ENCODE data around the gene EDN2.

Gene EDN2

DNA sequence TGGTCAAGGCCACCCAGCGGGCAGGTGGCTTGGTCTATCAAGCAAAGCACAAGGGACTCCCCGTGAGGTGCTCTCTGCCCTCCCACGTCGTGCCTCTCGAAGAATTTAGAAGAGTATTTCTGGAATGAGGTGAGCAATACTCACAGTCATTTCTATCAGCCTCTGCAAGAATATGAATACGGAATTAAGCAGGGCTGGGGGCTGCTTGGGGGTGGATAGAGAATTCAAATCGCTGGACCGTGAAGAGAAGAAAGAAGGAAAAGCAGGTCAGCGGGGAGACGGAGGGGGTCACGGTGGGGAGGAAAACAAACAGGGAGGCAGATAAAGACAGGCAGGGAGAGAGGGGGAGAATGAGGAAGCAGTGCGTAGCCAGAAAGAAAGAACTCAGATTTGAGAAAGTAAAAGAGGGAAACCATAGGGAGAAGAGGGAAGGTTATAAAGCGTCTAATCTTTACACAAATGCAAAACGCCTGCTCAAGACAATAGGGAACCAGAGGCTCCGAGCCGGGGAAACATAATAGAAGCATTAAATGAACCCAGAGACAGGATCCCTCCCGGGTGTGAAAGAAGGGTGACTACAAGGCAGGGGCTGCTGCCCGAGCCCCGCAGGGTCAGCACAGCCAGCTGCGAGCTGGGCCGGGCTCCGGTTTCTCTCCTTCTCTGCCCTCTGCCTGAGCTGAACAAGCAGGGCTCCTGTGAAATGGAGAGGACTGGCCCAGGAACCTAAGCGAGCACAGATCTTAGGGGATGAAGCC is 2.1 kb upstream of the EDN2 start:
- H3K27ac Mint-ChIP-seq = peak overlapping the region; percentile 46
- H3K4me1 Mint-ChIP-seq (ENCODE audit: low read depth) = peaks cover 8% of the 10 kb centered on the region
- no peaks in the 10 kb centered on the region for H3K36me3 Mint-ChIP-seq (ENCODE audit: low read depth)
- H3K4me3 Mint-ChIP-seq = no peak overlapping the region
- H3K9me3 Mint-ChIP-seq = no peaks in the 10 kb centered on the region
- H3K27me3 Mint-ChIP-seq = peaks cover 20% of the 10 kb centered on the region

DNA sequence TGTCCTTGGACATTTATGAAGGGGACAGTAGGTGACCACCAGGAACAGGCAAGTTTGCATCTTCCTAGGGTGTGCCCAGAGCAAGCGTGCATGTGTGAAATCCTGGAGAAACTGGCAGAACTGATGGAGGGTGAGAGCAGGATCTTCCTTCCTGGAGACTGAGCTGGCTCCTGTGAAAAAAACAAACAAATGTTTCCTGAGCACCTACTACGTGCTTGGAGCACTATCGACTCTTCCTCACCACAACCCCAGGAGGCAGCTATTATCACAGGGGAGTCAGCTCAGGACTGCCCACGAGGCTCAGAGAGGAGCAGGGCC is 1.5 kb upstream of the EDN2 start:
- H3K4me1 Mint-ChIP-seq (ENCODE audit: low read depth) = peaks cover 8% of the 10 kb centered on the region
- H3K4me3 Mint-ChIP-seq = no peak overlapping the region
- H3K9me3 Mint-ChIP-seq = no peaks in the 10 kb centered on the region
- peak overlapping the region; percentile 46 for H3K27ac Mint-ChIP-seq
- no peaks in the 10 kb centered on the region for H3K36me3 Mint-ChIP-seq (ENCODE audit: low read depth)
- H3K27me3 Mint-ChIP-seq = peaks cover 20% of the 10 kb centered on the region

DNA sequence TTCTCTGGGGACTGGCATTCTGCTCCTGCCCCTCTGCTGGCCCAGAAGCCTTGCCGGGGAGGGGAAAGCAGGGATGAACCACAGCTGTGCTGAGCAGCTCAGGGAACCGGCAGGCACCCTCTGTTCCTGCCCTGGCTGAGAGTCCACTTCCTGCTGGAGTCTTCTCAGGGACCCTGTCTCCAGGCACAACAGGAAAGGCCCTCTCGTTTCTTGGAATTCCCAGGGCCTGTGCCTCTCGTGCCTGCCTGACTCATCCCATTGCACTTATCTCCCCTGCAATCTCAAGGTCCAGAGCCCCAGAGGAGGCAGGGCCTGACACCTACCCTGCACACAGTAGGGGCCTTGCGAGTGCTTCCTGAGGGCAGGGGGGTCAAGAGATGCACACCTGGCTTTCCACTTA is 1.1 kb upstream of the EDN2 start:
- Mint-ChIP-seq H3K27me3 (peaks cover 20% of the 10 kb centered on the region), H3K4me1 (ENCODE audit: low read depth) (peaks cover 8% of the 10 kb centered on the region), H3K9me3 (no peaks in the 10 kb centered on the region), H3K36me3 (ENCODE audit: low read depth) (no peaks in the 10 kb centered on the region), H3K27ac (no peak overlapping the region), H3K4me3 (no peak overlapping the region)

DNA sequence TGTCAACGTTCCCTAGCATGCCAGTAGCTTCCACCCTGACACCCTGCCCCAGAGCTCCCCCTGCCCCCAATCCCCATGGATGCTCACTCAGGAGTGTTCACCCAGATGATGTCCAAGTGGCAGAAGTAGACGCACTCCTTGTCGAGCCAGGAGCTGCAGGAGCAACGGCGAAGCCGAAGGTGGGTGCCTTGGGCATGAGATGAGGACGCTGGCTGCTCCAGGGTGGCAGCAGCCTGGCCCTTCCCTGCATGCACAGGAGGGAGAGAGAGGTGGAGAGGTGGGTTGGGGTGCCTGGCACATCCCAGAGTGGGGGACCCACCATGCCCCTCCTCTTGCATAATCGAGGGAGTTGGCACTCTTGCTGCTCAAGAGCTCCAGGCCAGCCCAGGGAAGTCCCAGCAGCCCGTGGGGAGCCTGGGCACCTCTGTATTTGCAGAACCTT is 502 bp downstream of the EDN2 start:
- H3K4me3 Mint-ChIP-seq = no peak overlapping the region
- H3K27me3 Mint-ChIP-seq = peaks cover 10% of the 10 kb centered on the region
- H3K36me3 Mint-ChIP-seq (ENCODE audit: low read depth) = no peaks in the 10 kb centered on the region
- no peak overlapping the region for H3K27ac Mint-ChIP-seq
- peaks cover 8% of the 10 kb centered on the region for H3K4me1 Mint-ChIP-seq (ENCODE audit: low read depth)
- H3K9me3 Mint-ChIP-seq = no peaks in the 10 kb centered on the region

DNA sequence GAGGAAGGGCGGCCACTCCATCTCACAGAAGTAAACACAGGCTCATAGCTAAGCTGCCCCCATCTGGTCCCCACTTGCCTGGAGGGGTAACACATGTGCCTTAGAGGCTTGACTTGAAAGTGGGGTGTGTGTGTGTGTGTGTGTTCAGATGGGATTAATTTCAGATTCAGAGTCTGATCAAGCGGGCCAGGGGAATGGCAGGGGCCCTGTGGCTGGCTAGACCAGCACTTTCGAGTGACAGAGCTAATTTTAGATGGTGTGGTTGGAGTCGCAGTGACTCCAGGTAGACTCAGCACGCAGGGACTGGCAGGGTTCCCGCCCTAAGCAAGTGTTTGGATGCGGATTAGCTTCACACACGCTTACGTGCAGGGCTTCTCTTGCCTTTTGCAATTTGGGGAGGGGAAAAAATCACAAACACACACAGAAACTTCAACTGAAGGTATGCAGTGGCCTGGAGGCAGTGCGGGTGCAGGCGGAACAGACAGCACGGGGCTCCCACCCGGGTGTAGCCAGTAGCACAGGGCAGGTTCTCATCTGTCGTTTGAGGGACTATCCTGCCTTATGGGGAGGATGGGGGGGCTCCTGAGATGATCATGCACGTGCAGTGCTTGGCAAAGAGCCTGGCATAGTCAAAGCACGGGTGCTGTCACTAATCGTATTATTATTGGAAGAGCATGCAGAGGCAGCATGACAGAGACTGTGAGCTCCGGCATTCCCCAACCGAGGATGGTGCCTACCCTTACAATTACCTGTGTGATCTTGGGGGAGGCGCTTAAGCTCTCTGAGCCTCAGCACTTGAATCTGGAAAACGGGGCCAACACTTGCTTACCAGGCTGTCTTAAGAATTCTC is 1.3 kb downstream of the EDN2 start:
- H3K36me3 Mint-ChIP-seq (ENCODE audit: low read depth) = no peaks in the 10 kb centered on the region
- no peak overlapping the region for H3K4me3 Mint-ChIP-seq
- H3K4me1 Mint-ChIP-seq (ENCODE audit: low read depth) = peaks cover 8% of the 10 kb centered on the region
- H3K27ac Mint-ChIP-seq = no peak overlapping the region
- no peaks in the 10 kb centered on the region for H3K9me3 Mint-ChIP-seq
- peaks cover 10% of the 10 kb centered on the region for H3K27me3 Mint-ChIP-seq

DNA sequence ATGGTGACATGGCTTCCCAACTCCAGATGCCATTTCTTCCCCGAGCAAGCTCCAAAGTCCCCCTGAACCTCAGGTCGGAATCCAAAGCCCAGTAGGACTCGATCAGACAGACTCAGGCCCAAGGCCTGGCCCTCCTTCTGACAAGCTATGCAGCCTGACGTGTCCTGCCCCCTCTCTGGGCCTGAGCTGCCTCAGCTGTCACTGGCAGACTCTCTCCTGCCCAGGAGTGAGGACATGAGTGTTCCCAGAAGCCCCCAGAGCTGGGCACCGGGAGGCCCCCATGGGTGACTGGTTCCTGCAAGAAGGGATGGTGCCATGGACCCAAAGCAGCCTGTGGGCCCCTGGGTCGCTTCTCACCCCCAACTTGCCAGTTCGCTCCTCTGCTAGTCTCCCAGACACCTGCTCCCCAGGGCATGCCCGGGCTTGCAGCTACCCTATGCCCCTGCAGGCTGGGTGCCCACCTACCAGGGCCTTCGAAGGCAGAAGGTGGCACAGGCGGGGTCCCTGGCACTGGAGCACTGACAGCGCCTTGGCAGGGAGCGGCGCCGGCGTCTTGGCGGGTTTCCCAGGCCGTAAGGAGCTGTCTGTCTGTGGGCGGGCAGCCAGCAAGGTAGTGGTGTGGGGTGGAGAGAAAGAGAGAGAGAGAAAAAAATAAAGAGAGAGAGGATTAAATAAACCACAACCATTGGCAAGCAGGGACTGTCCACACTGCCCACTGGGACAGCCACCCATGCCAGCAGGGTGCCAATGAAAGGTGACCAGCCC is 2.3 kb downstream of the EDN2 start:
- no peaks in the 10 kb centered on the region for H3K36me3 Mint-ChIP-seq (ENCODE audit: low read depth)
- peaks cover 8% of the 10 kb centered on the region for H3K4me1 Mint-ChIP-seq (ENCODE audit: low read depth)
- no peak overlapping the region for H3K27ac Mint-ChIP-seq
- H3K27me3 Mint-ChIP-seq = peaks cover 10% of the 10 kb centered on the region
- H3K9me3 Mint-ChIP-seq = no peaks in the 10 kb centered on the region
- no peak overlapping the region for H3K4me3 Mint-ChIP-seq

DNA sequence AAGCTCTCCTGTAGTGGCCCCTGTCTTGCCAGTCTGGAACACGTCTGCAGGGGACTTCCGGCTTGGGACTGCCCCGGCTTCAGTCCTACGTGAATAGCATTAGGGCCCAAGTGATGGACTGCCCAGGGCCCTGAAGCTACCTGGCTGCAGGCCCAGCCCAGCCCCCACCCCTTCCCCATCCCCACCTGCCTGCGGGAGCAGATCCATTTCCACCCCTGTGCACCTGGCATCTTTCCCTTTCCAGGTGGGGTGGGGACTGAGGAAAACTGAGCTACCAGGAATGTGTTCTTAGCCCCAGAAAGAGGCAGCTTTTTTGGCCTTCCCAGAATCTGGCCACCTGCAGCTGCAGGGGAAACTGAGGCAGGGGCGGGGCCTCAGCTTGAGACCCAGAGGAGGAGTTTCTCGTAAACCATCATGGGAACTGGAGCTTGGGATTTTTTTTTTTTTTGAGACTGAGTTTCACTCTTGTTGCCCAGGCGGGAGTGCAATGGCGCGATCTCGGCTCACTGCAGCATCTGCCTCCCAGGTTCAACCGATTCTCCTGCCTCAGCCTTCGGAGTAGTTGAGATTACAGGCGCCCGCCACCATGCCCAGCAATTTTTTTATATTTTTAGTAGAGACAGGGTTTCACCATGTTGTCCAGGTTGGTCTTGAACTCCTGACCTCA is 3.2 kb downstream of the EDN2 start:
- Mint-ChIP-seq H3K27ac (no peak overlapping the region), H3K9me3 (no peaks in the 10 kb centered on the region), H3K4me1 (ENCODE audit: low read depth) (peaks cover 2% of the 10 kb centered on the region), H3K4me3 (no peak overlapping the region), H3K27me3 (peaks cover 5% of the 10 kb centered on the region), H3K36me3 (ENCODE audit: low read depth) (no peaks in the 10 kb centered on the region)

DNA sequence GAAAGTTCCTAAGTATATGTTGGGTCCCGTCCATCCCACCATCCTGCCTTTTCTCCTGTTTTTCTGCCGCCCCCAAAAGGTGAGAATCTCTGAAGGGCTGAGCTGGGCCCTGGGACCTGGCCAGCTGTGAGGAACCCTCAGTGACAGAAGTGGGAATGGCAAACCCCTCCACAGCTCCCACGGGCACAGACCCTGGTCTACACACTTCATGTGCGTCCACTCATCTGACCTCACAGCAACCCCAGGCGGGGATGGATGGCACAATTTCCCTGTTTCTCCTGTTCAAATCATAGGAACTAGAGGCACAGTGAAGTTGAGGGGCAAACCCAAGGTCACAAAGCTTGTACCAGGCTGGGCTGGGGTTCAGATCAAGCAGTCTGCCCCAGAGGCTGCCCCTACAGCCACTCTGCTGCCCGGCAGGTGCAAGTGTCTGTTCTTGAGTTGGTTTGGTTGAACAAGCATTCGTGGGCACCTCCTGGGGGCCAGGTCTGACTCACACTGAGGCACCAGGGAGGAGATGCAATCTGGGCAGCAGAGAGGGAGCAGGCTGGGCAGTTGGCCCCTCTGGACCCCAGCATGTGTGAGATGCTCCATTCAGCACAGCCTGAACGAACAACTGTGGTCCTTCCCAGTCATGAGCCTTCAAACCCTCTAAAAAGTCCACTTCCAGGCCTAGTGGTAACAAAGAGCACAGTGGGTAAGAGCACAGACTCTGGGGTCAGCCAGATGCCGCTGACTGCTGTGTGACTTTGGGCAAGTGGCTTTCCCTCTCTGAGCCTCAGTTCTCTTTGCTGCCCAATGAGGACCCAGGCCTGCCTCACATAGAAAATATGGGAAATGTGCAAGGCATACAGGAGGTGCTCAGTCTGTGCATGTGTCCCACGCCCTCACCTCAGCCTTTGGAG is 4.0 kb downstream of the EDN2 start:
- Mint-ChIP-seq H3K27me3 (no peaks in the 10 kb centered on the region), H3K4me1 (ENCODE audit: low read depth) (no peaks in the 10 kb centered on the region), H3K36me3 (ENCODE audit: low read depth) (no peaks in the 10 kb centered on the region), H3K9me3 (no peaks in the 10 kb centered on the region), H3K4me3 (no peak overlapping the region), H3K27ac (no peak overlapping the region)

DNA sequence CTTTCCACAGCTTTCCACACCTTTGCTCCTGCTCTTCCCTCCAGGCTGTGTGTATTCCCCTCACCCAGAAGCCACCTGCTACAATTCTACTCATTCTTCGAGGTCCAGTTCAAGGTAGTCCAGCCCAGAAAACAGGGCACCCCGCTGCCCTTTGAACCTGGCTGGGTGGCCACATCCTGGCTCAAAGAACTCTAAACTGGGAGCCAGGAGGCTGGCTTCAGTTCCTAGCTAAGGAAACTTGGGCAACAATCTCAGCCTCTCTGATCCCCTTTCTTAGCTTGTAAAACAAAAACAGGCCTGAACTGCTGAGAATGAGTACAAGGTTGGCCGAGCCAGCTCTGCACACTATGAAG is 4.7 kb downstream of the EDN2 start:
- no peaks in the 10 kb centered on the region for H3K36me3 Mint-ChIP-seq (ENCODE audit: low read depth)
- H3K9me3 Mint-ChIP-seq = no peaks in the 10 kb centered on the region
- H3K27ac Mint-ChIP-seq = no peak overlapping the region
- no peaks in the 10 kb centered on the region for H3K4me1 Mint-ChIP-seq (ENCODE audit: low read depth)
- H3K27me3 Mint-ChIP-seq = no peaks in the 10 kb centered on the region
- H3K4me3 Mint-ChIP-seq = no peak overlapping the region

DNA sequence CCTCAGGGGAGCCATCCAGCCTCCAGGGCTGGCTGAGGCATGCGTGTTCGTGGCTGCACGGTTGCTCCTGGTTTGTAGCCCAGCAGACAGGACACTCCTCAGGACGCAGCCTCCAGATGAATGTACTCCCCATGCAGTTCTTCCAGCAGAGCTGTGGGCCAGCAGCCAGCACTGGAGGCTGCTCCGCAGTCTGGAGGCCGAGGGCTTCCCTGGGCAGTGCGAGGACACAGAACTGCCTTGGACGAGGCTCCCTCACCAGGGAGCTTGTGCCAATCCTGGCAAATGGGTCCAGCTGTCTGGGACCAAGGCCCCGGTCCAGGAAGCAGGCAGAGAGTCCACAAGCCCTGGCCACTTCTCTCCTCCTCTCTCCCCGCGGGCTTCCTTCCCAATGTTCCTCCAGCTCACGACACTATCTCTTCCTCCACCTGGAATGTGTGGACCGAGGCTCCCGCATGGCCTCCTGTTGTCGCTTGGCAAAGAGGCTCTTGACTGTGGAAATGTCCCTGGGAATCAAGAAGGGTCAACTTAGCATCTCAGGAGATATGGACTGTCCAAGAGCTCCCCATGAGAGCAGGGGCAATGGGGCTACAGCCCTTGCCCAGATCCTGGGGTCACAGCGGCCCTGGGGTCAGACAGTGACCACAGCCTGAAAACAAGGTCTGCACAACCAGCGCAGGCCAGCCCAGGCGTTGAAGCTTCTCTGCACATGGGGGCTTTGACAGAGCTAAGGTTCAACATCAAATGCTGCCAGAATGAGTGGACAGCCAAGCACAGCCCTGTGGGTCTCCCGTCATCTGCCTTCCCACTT is 5.3 kb downstream of the EDN2 start:
- H3K9me3 Mint-ChIP-seq = no peaks in the 10 kb centered on the region
- no peaks in the 10 kb centered on the region for H3K36me3 Mint-ChIP-seq (ENCODE audit: low read depth)
- H3K4me3 Mint-ChIP-seq = no peak overlapping the region
- no peaks in the 10 kb centered on the region for H3K27me3 Mint-ChIP-seq
- no peaks in the 10 kb centered on the region for H3K4me1 Mint-ChIP-seq (ENCODE audit: low read depth)
- H3K27ac Mint-ChIP-seq = no peak overlapping the region

DNA sequence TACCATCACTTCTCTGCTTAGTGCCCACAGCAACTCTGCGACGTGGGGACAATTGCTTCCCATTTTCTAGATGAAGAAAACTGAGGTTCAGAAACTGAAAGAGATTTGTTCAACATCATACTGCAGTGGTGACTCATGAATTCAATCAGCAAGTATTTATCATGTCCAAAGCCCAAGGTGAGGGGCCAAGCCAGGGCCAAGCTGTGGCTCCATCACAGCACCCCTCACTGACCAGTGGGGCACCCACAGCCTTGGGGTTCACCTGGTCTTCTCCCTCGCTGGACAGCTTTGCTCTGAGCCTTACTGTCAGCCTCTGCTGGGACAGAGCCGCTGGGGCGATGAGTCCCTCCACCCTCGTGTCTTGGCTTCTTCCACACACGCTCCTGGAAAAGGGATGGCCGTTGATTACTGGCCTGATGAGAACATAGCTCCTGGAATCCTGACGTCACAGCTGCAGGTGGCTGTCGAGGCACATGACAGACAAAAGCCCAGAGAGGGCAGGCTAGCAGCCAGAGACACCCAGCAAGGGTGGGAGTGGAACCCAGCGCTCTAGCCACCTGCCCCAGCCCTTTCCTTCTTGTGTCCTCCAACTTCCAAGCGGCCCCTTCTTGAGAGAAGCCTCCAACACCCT is 6.2 kb downstream of the EDN2 start:
- H3K36me3 Mint-ChIP-seq (ENCODE audit: low read depth) = no peaks in the 10 kb centered on the region
- H3K4me1 Mint-ChIP-seq (ENCODE audit: low read depth) = no peaks in the 10 kb centered on the region
- no peak overlapping the region for H3K27ac Mint-ChIP-seq
- no peak overlapping the region for H3K4me3 Mint-ChIP-seq
- H3K9me3 Mint-ChIP-seq = no peaks in the 10 kb centered on the region
- no peaks in the 10 kb centered on the region for H3K27me3 Mint-ChIP-seq

DNA sequence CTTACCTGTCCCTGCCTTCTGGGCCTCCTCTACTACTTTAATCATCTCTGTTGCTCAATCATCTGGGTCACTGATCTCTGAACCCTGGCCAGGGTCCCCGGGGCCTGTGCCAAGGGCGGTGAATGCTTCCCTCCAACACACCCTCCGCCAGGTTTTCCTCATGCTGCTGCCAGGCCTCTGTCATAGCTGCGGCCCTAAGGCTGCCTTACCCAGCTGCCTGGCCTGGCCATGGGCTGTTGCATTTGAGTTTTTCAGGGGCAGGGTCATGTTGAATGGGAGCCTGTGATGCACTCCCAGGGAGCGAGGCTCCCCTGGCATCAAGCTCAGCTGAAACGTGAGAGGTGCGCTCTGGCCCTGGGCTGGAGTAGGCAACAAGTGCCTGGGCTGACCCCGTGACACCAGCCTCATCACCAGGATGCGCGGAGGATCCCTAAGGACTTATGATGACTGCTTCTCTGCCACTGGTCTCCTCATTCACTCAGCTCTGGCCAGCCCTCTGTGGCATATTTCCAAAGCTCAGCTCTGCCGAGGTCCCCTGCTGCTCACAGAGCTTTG is 7.6 kb downstream of the EDN2 start:
- Mint-ChIP-seq H3K4me3 (no peak overlapping the region), H3K27me3 (no peaks in the 10 kb centered on the region), H3K36me3 (ENCODE audit: low read depth) (no peaks in the 10 kb centered on the region), H3K4me1 (ENCODE audit: low read depth) (no peaks in the 10 kb centered on the region), H3K27ac (no peak overlapping the region), H3K9me3 (no peaks in the 10 kb centered on the region)
